ENCODE measurements around the gene PPFIBP1. TPM values are rescaled to one million over a fixed set of nuclear protein-coding genes. Genes with fewer than 3 reads are reported as not detected.

The PPFIBP1 gene
- total and polyA plus RNA-seq, 2 of the 4 experiments (the other 2 are of a cell fraction) = 30.4 to 72.2 TPM

- no peaks in the 10 kb centered on the region for H4K20me1 ChIP-seq (ENCODE audit: insufficient read depth, low read length)
- peaks cover 2% of the 10 kb centered on the region; the same call in 1 of the 2 replicates for H3K4me1 ChIP-seq (ENCODE audit: control insufficient read depth, insufficient read depth, low read length)
- intact Hi-C loops (cut with micrococcal nuclease) = no loop called here
- ATAC-seq (ENCODE audit: low read depth) (peak; percentile 64), DNase-seq (peak; percentile 72)
- TF ChIP-seq USF2 (IDR thresholded peaks at IDR 0.05; ENCODE audit: low read depth, low read length) (no peak), BHLHE40 (IDR thresholded peaks at IDR 0.05; ENCODE audit: low read depth, low read length) (no peak), POLR2A (IDR thresholded peaks at IDR 0.05; ENCODE audit: low read depth, low read length) (no peak), MXI1 (IDR thresholded peaks at IDR 0.05; ENCODE audit: borderline replicate concordance, low read depth, low read length) (no peak), RAD21 (IDR thresholded peaks at IDR 0.05; ENCODE audit: low read length) (no peak), NFE2L2 (IDR thresholded peaks at IDR 0.05; ENCODE audit: low read depth, low read length) (no peak), MAZ (IDR thresholded peaks at IDR 0.05; ENCODE audit: borderline replicate concordance, low read depth, low read length) (no peak), CHD1 (IDR thresholded peaks at IDR 0.05; ENCODE audit: low read depth, low read length) (no peak), CTCF (conservative IDR thresholded peaks at IDR 0.05; ENCODE audit: low read depth, low read length) (no peak), RFX5 (IDR thresholded peaks at IDR 0.05; ENCODE audit: low read depth, low read length) (no peak), ELK1 (IDR thresholded peaks at IDR 0.05; ENCODE audit: borderline replicate concordance, low read depth, low read length) (no peak), MAFK (IDR thresholded peaks at IDR 0.05; ENCODE audit: low read depth, low read length) (no peak), FOS (IDR thresholded peaks at IDR 0.05; ENCODE audit: low read depth, low read length) (no peak), SMC3 (IDR thresholded peaks at IDR 0.05; ENCODE audit: low read depth, low read length) (no peak), CEBPB (IDR thresholded peaks at IDR 0.05; ENCODE audit: low read depth, low read length) (no peak), RCOR1 (IDR thresholded peaks at IDR 0.05; ENCODE audit: insufficient replicate concordance, low read length) (no peak)
- peak overlapping the region; percentile 40; the same call in 1 of the 2 replicates for H2BK120ac ChIP-seq (ENCODE audit: low read depth, low read length)
- no CpG with 5 or more reads among the region's 4 CpGs for WGBS, 2 experiments (ENCODE audit: extremely low coverage in 2 of 2, insufficient read length in 1 of 2)
- no peak overlapping the region for H4K5ac ChIP-seq (ENCODE audit: low read depth, low read length)
- H3K4ac ChIP-seq (ENCODE audit: low read depth, low read length) = no peak overlapping the region
- H2AK5ac ChIP-seq (ENCODE audit: low read depth, low read length) = no peak overlapping the region
- no peak overlapping the region for H3K4me3 ChIP-seq (ENCODE audit: insufficient read depth, low read depth, low read length)
- H2BK20ac ChIP-seq (ENCODE audit: low read depth, low read length) = peak overlapping the region; percentile 34; the same call in 1 of the 2 replicates
- H3K9ac ChIP-seq (ENCODE audit: low read depth, low read length) = no peak overlapping the region
- H2AK9ac ChIP-seq (replicated peaks; ENCODE audit: low read depth, low read length, poor library complexity) = no peak overlapping the region
- no peak overlapping the region for H3K27ac ChIP-seq (ENCODE audit: insufficient read depth, low read length)
- no peak overlapping the region for H3K23ac ChIP-seq (ENCODE audit: low read depth, low read length)
- no peak overlapping the region for H3K56ac ChIP-seq (ENCODE audit: extremely low read depth, insufficient read depth, low read length)
- no peaks in the 10 kb centered on the region for H3K27me3 ChIP-seq (ENCODE audit: control insufficient read depth, insufficient read depth, low read length)
- H2AFZ ChIP-seq (replicated peaks; ENCODE audit: low read length, poor library complexity) = no peak overlapping the region
- H3K36me3 ChIP-seq (ENCODE audit: control insufficient read depth, insufficient read depth, low read length) = peaks cover 13% of the 10 kb centered on the region
- H4K91ac ChIP-seq (ENCODE audit: insufficient read depth, low read depth, low read length) = no peak overlapping the region
- dilution Hi-C loops (cut with HindIII; ENCODE audit: low sequenced_read_pairs, unreplicated experiment) = no loop called here
- peaks cover 6% of the 10 kb centered on the region for H3K9me1 ChIP-seq (ENCODE audit: insufficient read depth, low read length)
- no peaks in the 10 kb centered on the region for H3K9me3 ChIP-seq (ENCODE audit: control insufficient read depth, insufficient read depth, low read length)
- in situ Hi-C loops (cut with MboI; ENCODE audit: low sequenced_read_pairs) = no loop called here
- H4K8ac ChIP-seq (ENCODE audit: low read depth in 2 of 2, low read length in 2 of 2) = no peak overlapping the region
- CTCF ChIA-PET = no interaction called here
- BruUV-seq (replicated peaks) = no TSS peak
- 0 out of 2 replicates have a peak overlapping the region, but pooled peaks have one; percentile 4 for H3K14ac ChIP-seq (replicated peaks; ENCODE audit: low read depth, low read length)
- peak overlapping the region; percentile 34 for H2BK5ac ChIP-seq (ENCODE audit: low read depth, low read length, poor library complexity, severe bottlenecking)
- no peak overlapping the region for H3K4me2 ChIP-seq (ENCODE audit: low read depth, low read length)
- H3K79me1 ChIP-seq (ENCODE audit: low read depth in 1 of 2, low read length in 2 of 2) = peaks cover 0 to 16% of the 10 kb centered on the region in 2 experiments; a peak in 2 of 4 replicates
- POLR2A ChIA-PET (ENCODE audit: unreplicated experiment) = no interaction called here
- H2BK15ac ChIP-seq (ENCODE audit: low read depth, low read length) = no peak overlapping the region
- H3K18ac ChIP-seq (ENCODE audit: low read depth, low read length) = no peak overlapping the region
These were observed 133.3 kb downstream of the PPFIBP1 start for GRCh38 chr12:27657296-27657695.

All from IMR-90 (cell line).